SK-N-SH (cell line): Measurements from ENCODE around the gene ACTR3. TPM values are rescaled to one million over a fixed set of nuclear protein-coding genes. Genes with fewer than 3 reads are reported as not detected.

ENCODE experiments used
- CTCF ChIA-PET: fragments of 300-600, 350-600 bp; formaldehyde crosslinking; extraction: SDS; loops from one replicate; lab custom pipeline; 2021; lab: Yijun Ruan, JAX
- POLR2A ChIA-PET: fragments of 350-600 bp; sonication (Branson Sonifier 250); formaldehyde crosslinking; extraction: SDS; loops from one replicate; lab custom pipeline; 2020; ENCODE audit warnings: antibody characterized with exemption, inconsistent platforms; lab: Yijun Ruan, JAX
- DNase-seq: peaks from one replicate; pipeline ENCODE4 v3.0.0; 2012
- H2AFZ ChIP-seq: fragments of 200-600 bp; sonication (generic); 2 replicates; pipeline ENCODE4 v1.8.1; 2016; ENCODE audit warnings: antibody characterized with exemption, mild to moderate bottlenecking, low read depth
- H3F3A ChIP-seq: fragments of 200-600 bp; sonication (generic); replicated peaks from 2 replicates; pipeline ENCODE3; 2016; ENCODE audit warnings: antibody characterized with exemption, mild to moderate bottlenecking; ENCODE audit not compliant: insufficient read depth
- H3K27ac ChIP-seq, 2 experiments: fragments of 200-500 bp in 1 of 2; fragments of 200-600 bp in 1 of 2; sonication (Bioruptor generic) in 1 of 2; sonication (generic), shearing (Covaris generic) in 1 of 2; 2 replicates each; pipeline versions ENCODE4 v1.5.1 to v1.6.1; 2014 to 2016; ENCODE audit warnings: low read depth in 2 of 2, inconsistent platforms in 1 of 2, low read length in 1 of 2, mild to moderate bottlenecking in 1 of 2, mixed read lengths in 1 of 2
- H3K27me3 ChIP-seq: fragments of 200-600 bp; sonication (generic), shearing (Covaris generic); 2 replicates; pipeline ENCODE4 v1.6.1; 2016; ENCODE audit warnings: mixed run types; ENCODE audit not compliant: insufficient read depth
- H3K36me3 ChIP-seq, 2 experiments: fragments of 200-500 bp in 1 of 2; fragments of 200-600 bp in 1 of 2; sonication (Bioruptor generic) in 1 of 2; sonication (generic) in 1 of 2; replicated peaks in 1 of 2; 2 replicates each; pipeline versions ENCODE3 to v1.5.1; 2014 to 2016; ENCODE audit warnings: low read length in 1 of 2, mild to moderate bottlenecking in 1 of 2; ENCODE audit not compliant: insufficient read depth in 2 of 2, control insufficient read depth in 1 of 2
- H3K4me1 ChIP-seq, 2 experiments: fragments of 200-500 bp in 1 of 2; fragments of 200-600 bp in 1 of 2; sonication (Bioruptor generic) in 1 of 2; sonication (generic), shearing (Covaris generic) in 1 of 2; 2 replicates each; pipeline versions ENCODE4 v1.5.1 to v1.6.1; 2014 to 2016; ENCODE audit warnings: low read depth in 1 of 2, low read length in 1 of 2, mixed run types in 1 of 2; ENCODE audit not compliant: insufficient read depth in 2 of 2, control insufficient read depth in 1 of 2
- H3K4me2 ChIP-seq: fragments of 200-600 bp; sonication (generic), shearing (Covaris generic); 2 replicates; pipeline ENCODE4 v1.6.1; 2017; ENCODE audit warnings: mixed run types
- H3K4me3 ChIP-seq, 2 experiments: fragments of 200-500 bp in 1 of 2; fragments of 200-600 bp in 1 of 2; sonication (Bioruptor generic) in 1 of 2; sonication (generic), shearing (Covaris generic) in 1 of 2; 2 replicates each; pipeline versions ENCODE4 v1.5.1 to v1.8.1; 2014 to 2016; ENCODE audit warnings: low read depth in 2 of 2, inconsistent platforms in 1 of 2, low read length in 1 of 2, mild to moderate bottlenecking in 1 of 2, mixed read lengths in 1 of 2, moderate library complexity in 1 of 2
- H3K79me2 ChIP-seq: fragments of 200-600 bp; sonication (generic); 2 replicates; pipeline ENCODE4 v1.8.1; 2017; ENCODE audit warnings: mild to moderate bottlenecking; ENCODE audit not compliant: insufficient read depth
- H3K9ac ChIP-seq: fragments of 200-600 bp; sonication (generic); 2 replicates; pipeline ENCODE4 v1.6.1; 2017; ENCODE audit warnings: mixed run types
- H3K9me2 ChIP-seq: fragments of 200-600 bp; sonication (generic); 2 replicates; pipeline ENCODE4 v1.6.1; 2017; ENCODE audit warnings: mixed run types
- H3K9me3 ChIP-seq: fragments of 200-600 bp; sonication (generic); 2 replicates; pipeline ENCODE4 v1.6.1; 2017; ENCODE audit warnings: mixed run types, mild to moderate bottlenecking, moderate library complexity
- H4K20me1 ChIP-seq: fragments of 200-600 bp; sonication (generic); 2 replicates; pipeline ENCODE4 v1.6.1; 2017; ENCODE audit warnings: mild to moderate bottlenecking, mixed run types; ENCODE audit not compliant: insufficient read depth
- CHD2 ChIP-seq: fragments of 150-350 bp; IDR thresholded peaks from 2 replicates; pipeline ENCODE4 v1.6.1; 2018; ENCODE audit warnings: low read length; ENCODE audit not compliant: partially characterized antibody
- EP300 ChIP-seq, 2 experiments: IDR thresholded peaks; 2 replicates each; pipeline versions ENCODE4 v1.4.0 to v1.6.1; 2012; ENCODE audit warnings: borderline replicate concordance in 1 of 2, low read depth in 1 of 2, low read length in 1 of 2
- EZH2phosphoT487 ChIP-seq: fragments of 200-600 bp; sonication (generic); IDR thresholded peaks from 2 replicates; pipeline ENCODE4 v1.6.1; 2017; ENCODE audit warnings: low read depth, mixed run types, mild to moderate bottlenecking, antibody characterized with exemption, moderate library complexity, borderline replicate concordance
- FOSL2 ChIP-seq: IDR thresholded peaks from 2 replicates; pipeline ENCODE4 v1.4.0; 2012; ENCODE audit warnings: low read depth, mild to moderate bottlenecking, moderate library complexity, borderline replicate concordance
- FOXM1 ChIP-seq: IDR thresholded peaks from 2 replicates; pipeline ENCODE4 v1.4.0; 2012; ENCODE audit warnings: low read depth, mild to moderate bottlenecking
- MEF2A ChIP-seq: IDR thresholded peaks from 2 replicates; pipeline ENCODE4 v1.4.0; 2012; ENCODE audit warnings: low read depth, borderline replicate concordance
- NFIC ChIP-seq: IDR thresholded peaks from 2 replicates; pipeline ENCODE4 v1.4.0; 2012; ENCODE audit warnings: borderline replicate concordance
- POLR2AphosphoS5 ChIP-seq: IDR thresholded peaks from 2 replicates; pipeline ENCODE4 v1.6.1; 2012; ENCODE audit warnings: low read depth, low read length
- RCOR1 ChIP-seq: fragments of 150-350 bp; IDR thresholded peaks from 2 replicates; pipeline ENCODE4 v1.6.1; 2017; ENCODE audit warnings: antibody characterized with exemption, low read length
- RXRA ChIP-seq: IDR thresholded peaks from 2 replicates; pipeline ENCODE4 v1.4.0; 2012; ENCODE audit warnings: low read depth, mild to moderate bottlenecking, borderline replicate concordance
- SIN3A ChIP-seq: IDR thresholded peaks from 2 replicates; pipeline ENCODE4 v1.6.1; 2012; ENCODE audit warnings: low read depth, mild to moderate bottlenecking, low read length, moderate library complexity, borderline replicate concordance
- YY1 ChIP-seq: IDR thresholded peaks from 2 replicates; pipeline ENCODE4 v1.4.0; 2012; ENCODE audit warnings: low read depth, mild to moderate bottlenecking
- WGBS: methylation state at CpG from one replicate; pipeline ENCODE4 v1.1.6; 2017; ENCODE audit warnings: low lambda C conversion rate; 5-methylcytosine and 5-hydroxymethylcytosine counted together
- polyA plus RNA-seq, 3 experiments: library from polyadenylated mRNA; depleted of rRNA; stranded (reverse); fragments of >200 nt; gene quantifications; 2 replicates each; pipeline ENCODE4 v1.2.3, GENCODE V29; 2012
- TF ChIP-seq, protein P1 (sequence below): IDR thresholded peaks from 2 replicates; pipeline ENCODE4 v1.6.1; 2012; ENCODE audit warnings: mild to moderate bottlenecking, low read depth, low read length, moderate library complexity
- TF ChIP-seq, protein P2 (sequence below): fragments of 150-350 bp; IDR thresholded peaks from 2 replicates; pipeline ENCODE4 v1.6.1; 2016; ENCODE audit warnings: mild to moderate bottlenecking, low read depth, low read length
- TF ChIP-seq, protein P3 (sequence below): IDR thresholded peaks from 2 replicates; pipeline ENCODE4 v1.4.0; 2012; ENCODE audit warnings: low read depth

Gene ACTR3
- polyA plus RNA-seq, 1 of the 3 experiments (the other 2 are of a cell fraction): 90.8 TPM

DNA sequence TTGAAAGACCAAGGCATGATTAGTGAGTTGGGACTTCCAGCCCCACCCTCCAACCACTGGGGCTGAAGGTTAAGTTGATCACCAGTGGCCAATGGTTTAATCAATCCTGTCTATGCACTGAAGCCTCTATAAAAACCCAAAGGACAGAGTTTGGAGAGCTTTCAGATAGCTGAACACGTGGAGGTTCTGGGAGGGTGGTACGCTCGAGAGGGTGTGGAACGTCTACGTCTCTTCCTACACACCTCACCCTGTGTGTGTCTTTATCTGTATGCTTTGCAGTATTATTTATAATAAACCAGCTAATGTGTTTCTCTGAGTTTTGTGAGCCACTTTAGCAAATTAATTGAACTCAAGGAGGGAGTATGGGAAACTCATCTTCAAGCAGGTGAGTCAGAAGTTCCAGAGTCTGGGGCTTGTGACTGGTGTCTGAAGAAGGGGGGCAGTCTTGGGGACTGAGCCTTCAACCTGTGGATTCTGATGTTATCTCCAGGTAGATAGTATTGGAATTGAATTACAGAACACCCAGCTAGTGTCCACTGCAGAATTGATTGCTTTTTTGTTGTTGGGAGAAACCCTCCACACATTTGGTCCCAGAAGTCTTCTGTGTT lies 20.3 kb downstream of the ACTR3 start:
- H3K4me2 ChIP-seq: no peak overlapping the region
- peaks cover 98% of the 10 kb centered on the region for H4K20me1 ChIP-seq
- no peaks in the 10 kb centered on the region for H3K9me2 ChIP-seq
- H3K27ac ChIP-seq: no peak overlapping the region
- no peak overlapping the region for H2AFZ ChIP-seq
- no peaks in the 10 kb centered on the region for H3K4me1 ChIP-seq
- peaks cover 9% of the 10 kb centered on the region; the same call in 1 of the 2 replicates for H3K9me3 ChIP-seq
- H3K9ac ChIP-seq: no peak overlapping the region
- no peak overlapping the region for H3K4me3 ChIP-seq
- whole genome bisulfite sequencing: 94% methylated on average over 5 of the region's 5 CpGs
- peaks cover 100% of the 10 kb centered on the region for H3K79me2 ChIP-seq
- peaks cover 7% of the 10 kb centered on the region for H3F3A ChIP-seq
- H3K27me3 ChIP-seq: no peaks in the 10 kb centered on the region
- DNase-seq: no peak
- CTCF ChIA-PET: interaction anchor here (1.2 kb wide), 1 partner anchor 58 kb away, joined by 3 read pairs; no protein-coding TSS in a partner anchor
- peaks cover 3 to 36% of the 10 kb centered on the region in 2 experiments for H3K36me3 ChIP-seq
- no peak for TF ChIP-seq SIN3A
- no peak for TF ChIP-seq EP300 (IDR thresholded peaks at IDR 0.05; ENCODE audit: borderline replicate concordance in 1 of 2, low read depth in 1 of 2, low read length in 1 of 2)
- TF ChIP-seq, protein P1, sequence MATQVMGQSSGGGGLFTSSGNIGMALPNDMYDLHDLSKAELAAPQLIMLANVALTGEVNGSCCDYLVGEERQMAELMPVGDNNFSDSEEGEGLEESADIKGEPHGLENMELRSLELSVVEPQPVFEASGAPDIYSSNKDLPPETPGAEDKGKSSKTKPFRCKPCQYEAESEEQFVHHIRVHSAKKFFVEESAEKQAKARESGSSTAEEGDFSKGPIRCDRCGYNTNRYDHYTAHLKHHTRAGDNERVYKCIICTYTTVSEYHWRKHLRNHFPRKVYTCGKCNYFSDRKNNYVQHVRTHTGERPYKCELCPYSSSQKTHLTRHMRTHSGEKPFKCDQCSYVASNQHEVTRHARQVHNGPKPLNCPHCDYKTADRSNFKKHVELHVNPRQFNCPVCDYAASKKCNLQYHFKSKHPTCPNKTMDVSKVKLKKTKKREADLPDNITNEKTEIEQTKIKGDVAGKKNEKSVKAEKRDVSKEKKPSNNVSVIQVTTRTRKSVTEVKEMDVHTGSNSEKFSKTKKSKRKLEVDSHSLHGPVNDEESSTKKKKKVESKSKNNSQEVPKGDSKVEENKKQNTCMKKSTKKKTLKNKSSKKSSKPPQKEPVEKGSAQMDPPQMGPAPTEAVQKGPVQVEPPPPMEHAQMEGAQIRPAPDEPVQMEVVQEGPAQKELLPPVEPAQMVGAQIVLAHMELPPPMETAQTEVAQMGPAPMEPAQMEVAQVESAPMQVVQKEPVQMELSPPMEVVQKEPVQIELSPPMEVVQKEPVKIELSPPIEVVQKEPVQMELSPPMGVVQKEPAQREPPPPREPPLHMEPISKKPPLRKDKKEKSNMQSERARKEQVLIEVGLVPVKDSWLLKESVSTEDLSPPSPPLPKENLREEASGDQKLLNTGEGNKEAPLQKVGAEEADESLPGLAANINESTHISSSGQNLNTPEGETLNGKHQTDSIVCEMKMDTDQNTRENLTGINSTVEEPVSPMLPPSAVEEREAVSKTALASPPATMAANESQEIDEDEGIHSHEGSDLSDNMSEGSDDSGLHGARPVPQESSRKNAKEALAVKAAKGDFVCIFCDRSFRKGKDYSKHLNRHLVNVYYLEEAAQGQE: no peak
- no peak for TF ChIP-seq CHD2
- TF ChIP-seq POLR2AphosphoS5: no peak
- TF ChIP-seq YY1: no peak
- POLR2A ChIA-PET: no interaction called here

DNA sequence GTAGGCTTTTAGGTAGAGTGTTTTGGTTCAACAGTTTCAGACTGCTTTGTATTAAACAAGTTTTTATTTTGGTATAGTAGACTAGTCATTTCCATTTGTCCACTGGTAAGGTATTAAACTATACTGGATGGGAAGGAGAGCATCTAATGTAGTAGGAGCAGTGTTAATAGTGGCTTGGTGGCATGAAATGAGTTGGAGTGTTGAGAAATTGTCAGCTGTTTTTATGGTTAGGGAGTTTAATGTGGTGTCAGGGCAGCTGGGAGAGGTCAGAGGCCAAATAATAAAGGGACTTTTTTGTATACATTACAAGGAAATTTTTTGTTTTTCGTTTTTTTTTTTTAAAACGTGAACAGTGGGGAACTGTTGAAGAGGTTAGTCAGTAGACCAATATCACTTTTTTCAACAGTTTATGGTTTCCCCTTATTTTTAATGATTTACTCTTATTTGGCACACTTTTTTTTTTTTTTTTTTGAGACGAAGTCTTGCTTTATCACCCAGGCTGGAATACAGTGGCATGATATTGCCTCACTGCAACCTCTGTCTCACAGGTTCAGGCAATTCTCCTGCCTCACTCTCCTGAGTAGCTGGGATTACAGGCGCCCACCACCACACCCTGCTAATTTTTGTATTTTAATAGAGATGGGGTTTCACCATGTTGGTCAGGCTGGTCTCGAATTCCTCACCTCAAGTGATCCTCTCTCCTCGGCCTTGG lies 21.2 kb downstream of the ACTR3 start:
- Histone ChIP-seq H3K4me3 (no peak overlapping the region), H2AFZ (no peak overlapping the region), H3K4me1 (no peaks in the 10 kb centered on the region), H3K4me2 (no peak overlapping the region), H4K20me1 (peaks cover 97% of the 10 kb centered on the region), H3K9me3 (peaks cover 8% of the 10 kb centered on the region; the same call in 1 of the 2 replicates), H3K27me3 (no peaks in the 10 kb centered on the region), H3K27ac (no peak overlapping the region), H3K36me3 (peaks cover 10 to 38% of the 10 kb centered on the region in 2 experiments), H3K9ac (no peak overlapping the region), H3K9me2 (no peaks in the 10 kb centered on the region), H3K79me2 (peaks cover 100% of the 10 kb centered on the region), H3F3A (peaks cover 7% of the 10 kb centered on the region)
- DNase-seq: no peak
- ChIA-PET POLR2A (no interaction called here), CTCF (interaction anchor here (1.2 kb wide), 1 partner anchor 57 kb away, joined by 3 read pairs; no protein-coding TSS in a partner anchor)
- WGBS: 97% methylated on average over 6 of the region's 6 CpGs
- TF ChIP-seq RXRA (no peak), POLR2AphosphoS5 (no peak), NFIC (no peak), FOXM1 (no peak), MEF2A (no peak), SIN3A (no peak), CHD2 (no peak), RCOR1 (no peak), FOSL2 (no peak), EZH2phosphoT487 (no peak)
- TF ChIP-seq, protein P1: no peak
- TF ChIP-seq, protein P2, sequence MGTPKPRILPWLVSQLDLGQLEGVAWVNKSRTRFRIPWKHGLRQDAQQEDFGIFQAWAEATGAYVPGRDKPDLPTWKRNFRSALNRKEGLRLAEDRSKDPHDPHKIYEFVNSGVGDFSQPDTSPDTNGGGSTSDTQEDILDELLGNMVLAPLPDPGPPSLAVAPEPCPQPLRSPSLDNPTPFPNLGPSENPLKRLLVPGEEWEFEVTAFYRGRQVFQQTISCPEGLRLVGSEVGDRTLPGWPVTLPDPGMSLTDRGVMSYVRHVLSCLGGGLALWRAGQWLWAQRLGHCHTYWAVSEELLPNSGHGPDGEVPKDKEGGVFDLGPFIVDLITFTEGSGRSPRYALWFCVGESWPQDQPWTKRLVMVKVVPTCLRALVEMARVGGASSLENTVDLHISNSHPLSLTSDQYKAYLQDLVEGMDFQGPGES: no peak
- TF ChIP-seq, protein P3, sequence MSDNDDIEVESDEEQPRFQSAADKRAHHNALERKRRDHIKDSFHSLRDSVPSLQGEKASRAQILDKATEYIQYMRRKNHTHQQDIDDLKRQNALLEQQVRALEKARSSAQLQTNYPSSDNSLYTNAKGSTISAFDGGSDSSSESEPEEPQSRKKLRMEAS: no peak
